ENCODE measurements around the gene SLC22A23.

Gene SLC22A23

GRCh38 chr6:3419624-3420272 lies 37.1 kb downstream of the SLC22A23 start:
- DNase-seq = peak; percentile 86

- DNase-seq = no peak
Observed at GRCh38 chr6:3418496-3419060, 38.3 kb downstream of the SLC22A23 start.

GRCh38 chr6:3417473-3417872 lies 39.4 kb downstream of the SLC22A23 start:
- DNase-seq = no peak

GRCh38 chr6:3415490-3415889 lies 41.4 kb downstream of the SLC22A23 start:
- no peak for DNase-seq

GRCh38 chr6:3415082-3415453 lies 41.8 kb downstream of the SLC22A23 start:
- DNase-seq = no peak

- DNase-seq = peak; percentile 44
Observed at GRCh38 chr6:3414327-3415081, 42.3 kb downstream of the SLC22A23 start.

- no peak for DNase-seq
Observed at GRCh38 chr6:3413592-3413991, 43.3 kb downstream of the SLC22A23 start.

- DNase-seq = peak; percentile 23
Observed at GRCh38 chr6:3412779-3413500, 43.9 kb downstream of the SLC22A23 start.

- DNase-seq = no peak
Observed at GRCh38 chr6:3411967-3412778, 44.7 kb downstream of the SLC22A23 start.

- peak; percentile 41 for DNase-seq
Observed at GRCh38 chr6:3410385-3411360, 46.2 kb downstream of the SLC22A23 start.

- DNase-seq = no peak
Observed at GRCh38 chr6:3409699-3410384, 47.0 kb downstream of the SLC22A23 start.

GRCh38 chr6:3408665-3409064 lies 48.2 kb downstream of the SLC22A23 start:
- DNase-seq = no peak

GRCh38 chr6:3407840-3408239 lies 49.0 kb downstream of the SLC22A23 start:
- DNase-seq = no peak

- no peak for DNase-seq
Observed at GRCh38 chr6:3406891-3407809, 49.7 kb downstream of the SLC22A23 start.

- DNase-seq = no peak
Observed at GRCh38 chr6:3406362-3406821, 50.5 kb downstream of the SLC22A23 start.

- DNase-seq = no peak
Observed at GRCh38 chr6:3405679-3406078, 51.2 kb downstream of the SLC22A23 start.

GRCh38 chr6:3405182-3405518 lies 51.7 kb downstream of the SLC22A23 start:
- DNase-seq = no peak

GRCh38 chr6:3403238-3404173 lies 53.3 kb downstream of the SLC22A23 start:
- peak; percentile 59 for DNase-seq
